ENCODE results near the gene SRD5A1.

SRD5A1 gene

GRCh38 chr5:6676702-6677101, 43.5 kb downstream of the SRD5A1 start:
- TF ChIP-seq, protein P1, sequence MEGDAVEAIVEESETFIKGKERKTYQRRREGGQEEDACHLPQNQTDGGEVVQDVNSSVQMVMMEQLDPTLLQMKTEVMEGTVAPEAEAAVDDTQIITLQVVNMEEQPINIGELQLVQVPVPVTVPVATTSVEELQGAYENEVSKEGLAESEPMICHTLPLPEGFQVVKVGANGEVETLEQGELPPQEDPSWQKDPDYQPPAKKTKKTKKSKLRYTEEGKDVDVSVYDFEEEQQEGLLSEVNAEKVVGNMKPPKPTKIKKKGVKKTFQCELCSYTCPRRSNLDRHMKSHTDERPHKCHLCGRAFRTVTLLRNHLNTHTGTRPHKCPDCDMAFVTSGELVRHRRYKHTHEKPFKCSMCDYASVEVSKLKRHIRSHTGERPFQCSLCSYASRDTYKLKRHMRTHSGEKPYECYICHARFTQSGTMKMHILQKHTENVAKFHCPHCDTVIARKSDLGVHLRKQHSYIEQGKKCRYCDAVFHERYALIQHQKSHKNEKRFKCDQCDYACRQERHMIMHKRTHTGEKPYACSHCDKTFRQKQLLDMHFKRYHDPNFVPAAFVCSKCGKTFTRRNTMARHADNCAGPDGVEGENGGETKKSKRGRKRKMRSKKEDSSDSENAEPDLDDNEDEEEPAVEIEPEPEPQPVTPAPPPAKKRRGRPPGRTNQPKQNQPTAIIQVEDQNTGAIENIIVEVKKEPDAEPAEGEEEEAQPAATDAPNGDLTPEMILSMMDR (IDR thresholded peaks at IDR 0.05; ENCODE audit: low read depth, low read length, missing control alignments), result no peak
- no peak overlapping the region for H3K4me3 ChIP-seq (replicated peaks; ENCODE audit: low read depth, low read length)
- DNase-seq (ENCODE audit: extremely low read depth, low read depth), result no peak

GRCh38 chr5:6678385-6678784, 45.1 kb downstream of the SRD5A1 start:
- TF ChIP-seq, protein P1 (IDR thresholded peaks at IDR 0.05; ENCODE audit: low read depth, low read length, missing control alignments), result no peak
- no peak for DNase-seq (ENCODE audit: extremely low read depth, low read depth)
- H3K4me3 ChIP-seq (replicated peaks; ENCODE audit: low read depth, low read length), result no peak overlapping the region

GRCh38 chr5:6680922-6681321, 47.7 kb downstream of the SRD5A1 start:
- no peak overlapping the region for H3K4me3 ChIP-seq (replicated peaks; ENCODE audit: low read depth, low read length)
- TF ChIP-seq, protein P1 (IDR thresholded peaks at IDR 0.05; ENCODE audit: low read depth, low read length, missing control alignments), result no peak
- no peak for DNase-seq (ENCODE audit: extremely low read depth, low read depth)

- TF ChIP-seq, protein P1 (IDR thresholded peaks at IDR 0.05; ENCODE audit: low read depth, low read length, missing control alignments), result no peak
- H3K4me3 ChIP-seq (replicated peaks; ENCODE audit: low read depth, low read length), result no peak overlapping the region
- DNase-seq (ENCODE audit: extremely low read depth, low read depth), result no peak
Measured at GRCh38 chr5:6681682-6682081, 48.4 kb downstream of the SRD5A1 start.

DNA sequence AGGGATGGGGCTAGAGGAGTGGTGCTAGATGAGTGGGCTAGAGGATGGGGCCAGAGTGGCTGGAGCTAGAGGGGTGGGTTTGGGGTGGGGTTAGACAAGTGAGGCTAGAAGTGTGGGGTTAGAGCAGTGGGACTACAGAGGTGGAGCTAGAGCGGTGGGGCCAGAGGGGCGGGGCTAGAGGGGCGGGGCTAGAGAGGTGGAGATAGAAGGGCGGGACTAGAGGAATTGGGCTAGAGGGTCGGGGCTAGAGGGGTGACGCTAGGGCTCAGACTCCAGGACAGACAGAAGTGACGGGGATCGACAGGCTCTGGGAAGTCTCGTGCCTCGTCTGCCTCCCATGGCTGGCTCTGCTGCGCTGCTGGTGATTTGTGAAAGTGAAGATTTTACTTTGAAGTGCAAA, 49.0 kb downstream of the SRD5A1 start:
- TF ChIP-seq, protein P1 (IDR thresholded peaks at IDR 0.05; ENCODE audit: low read depth, low read length, missing control alignments), result no peak
- no peak overlapping the region for H3K4me3 ChIP-seq (replicated peaks; ENCODE audit: low read depth, low read length)
- no peak for DNase-seq (ENCODE audit: extremely low read depth, low read depth)

- no peak overlapping the region for H3K4me3 ChIP-seq (replicated peaks; ENCODE audit: low read depth, low read length)
- DNase-seq (ENCODE audit: extremely low read depth, low read depth), result no peak
- TF ChIP-seq, protein P1 (IDR thresholded peaks at IDR 0.05; ENCODE audit: low read depth, low read length, missing control alignments), result no peak
Measured at GRCh38 chr5:6683241-6683640, 50.0 kb downstream of the SRD5A1 start.

DNA sequence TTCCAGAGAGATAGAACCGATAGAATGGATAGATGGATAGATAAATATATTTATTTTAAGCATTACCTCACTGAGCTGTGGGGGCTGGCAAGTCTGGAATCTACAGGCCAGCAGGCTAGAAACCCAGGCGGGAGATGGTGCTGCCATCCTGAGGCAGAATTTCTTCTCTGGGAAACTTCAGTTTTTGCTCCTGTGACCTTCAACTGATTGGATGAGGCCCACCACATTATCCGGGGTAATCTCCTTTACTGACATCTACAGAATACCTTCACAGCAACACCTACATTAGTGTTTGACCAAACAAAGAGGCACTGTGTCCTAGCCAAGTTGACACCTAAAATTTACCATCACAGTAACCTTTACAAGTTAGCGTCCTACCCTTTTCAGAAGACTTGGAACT, 50.8 kb downstream of the SRD5A1 start:
- H3K4me3 ChIP-seq (replicated peaks; ENCODE audit: low read depth, low read length), result no peak overlapping the region
- no peak for DNase-seq (ENCODE audit: extremely low read depth, low read depth)
- TF ChIP-seq, protein P1 (IDR thresholded peaks at IDR 0.05; ENCODE audit: low read depth, low read length, missing control alignments), result no peak

Data from HFF-Myc (cell line).